ENCODE measurements around the gene SLC8A1.

SLC8A1 gene

GRCh38 chr2:40220177-40220925 lies 231.5 kb downstream of the SLC8A1 start:
- no peak for DNase-seq

- DNase-seq = no peak
Observed at GRCh38 chr2:40219141-40219540, 232.7 kb downstream of the SLC8A1 start.

- no peak for DNase-seq
Observed at GRCh38 chr2:40218679-40219078, 233.2 kb downstream of the SLC8A1 start.

GRCh38 chr2:40213619-40214018 lies 238.3 kb downstream of the SLC8A1 start:
- DNase-seq = no peak

GRCh38 chr2:40213071-40213470 lies 238.8 kb downstream of the SLC8A1 start:
- DNase-seq = no peak

GRCh38 chr2:40210968-40211353 lies 240.9 kb downstream of the SLC8A1 start:
- no peak for DNase-seq

DNA sequence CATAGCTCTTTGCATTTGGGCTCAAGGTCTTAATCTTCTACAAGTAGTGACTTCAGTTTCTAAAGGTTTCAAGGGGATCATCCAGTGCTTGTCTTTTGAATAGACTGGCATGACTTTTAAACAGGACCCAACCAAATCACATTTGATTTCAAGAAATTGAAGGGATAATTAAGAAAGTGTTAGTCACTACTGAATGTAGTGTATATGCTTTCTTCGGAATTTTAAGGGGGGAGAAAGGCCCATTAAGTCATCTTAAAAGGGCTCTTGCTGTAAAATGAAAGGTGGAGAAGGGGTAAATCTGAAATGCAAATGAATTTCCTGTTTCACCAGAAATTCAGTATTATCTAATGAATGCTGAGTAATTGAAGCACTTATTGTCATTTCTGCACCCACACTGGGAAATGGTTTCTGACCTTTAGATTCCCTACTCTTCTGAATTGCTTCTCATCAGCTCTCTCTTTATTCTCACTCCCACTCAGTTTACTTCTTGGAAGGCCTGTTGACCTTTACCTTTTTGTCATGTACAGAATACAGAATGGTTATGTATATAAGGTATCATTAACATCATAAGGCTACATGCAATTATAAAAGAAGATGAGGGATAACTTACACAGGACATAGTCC lies 241.4 kb downstream of the SLC8A1 start:
- no peak for DNase-seq

GRCh38 chr2:40209761-40210160 lies 242.1 kb downstream of the SLC8A1 start:
- DNase-seq = no peak

- no peak for DNase-seq
Observed at GRCh38 chr2:40208463-40208862, 243.4 kb downstream of the SLC8A1 start.

GRCh38 chr2:40204268-40204667 lies 247.6 kb downstream of the SLC8A1 start:
- DNase-seq = no peak

GRCh38 chr2:40202798-40203400 lies 249.0 kb downstream of the SLC8A1 start:
- DNase-seq = no peak

DNA sequence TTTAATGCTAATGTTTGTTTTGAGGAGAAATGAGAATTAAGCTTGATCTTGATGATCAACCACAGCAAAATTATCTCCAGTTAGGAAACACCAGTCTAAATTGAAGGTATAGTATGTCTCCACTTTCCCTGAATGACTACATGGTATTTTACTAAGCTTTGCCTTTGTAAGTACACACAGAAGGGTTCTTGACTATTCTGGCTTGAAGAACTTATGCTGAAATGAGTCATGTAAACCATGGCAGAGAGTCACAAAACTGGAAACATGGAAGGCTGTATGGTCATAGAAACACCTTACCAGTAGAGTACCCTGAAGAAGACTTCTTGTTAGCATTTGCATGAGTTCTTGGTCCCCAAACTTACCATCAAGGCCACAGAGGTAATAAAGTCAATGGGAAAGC lies 250.5 kb downstream of the SLC8A1 start:
- DNase-seq = no peak

- DNase-seq = no peak
Observed at GRCh38 chr2:40200366-40200915, 251.4 kb downstream of the SLC8A1 start.

DNA sequence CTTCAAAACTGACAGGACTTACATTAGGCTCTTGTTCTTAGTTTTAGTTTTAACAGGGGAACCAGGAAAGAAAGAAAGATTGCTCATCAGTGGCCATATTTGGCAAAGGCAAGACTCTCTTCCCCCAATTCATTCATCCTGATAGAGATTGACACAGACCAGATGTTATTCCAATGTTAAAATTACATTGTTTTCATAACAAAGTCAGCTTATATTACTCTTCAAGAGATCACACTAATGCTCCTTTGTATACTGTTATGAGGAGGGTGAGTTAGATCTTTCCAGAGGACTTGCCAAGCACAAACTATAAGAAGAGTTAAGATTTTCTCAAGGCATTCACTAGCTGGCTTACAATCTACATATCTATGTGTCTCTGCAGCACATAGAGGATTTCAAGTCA lies 252.1 kb downstream of the SLC8A1 start:
- DNase-seq = no peak

GRCh38 chr2:40197121-40197520 lies 254.8 kb downstream of the SLC8A1 start:
- DNase-seq = no peak

DNA sequence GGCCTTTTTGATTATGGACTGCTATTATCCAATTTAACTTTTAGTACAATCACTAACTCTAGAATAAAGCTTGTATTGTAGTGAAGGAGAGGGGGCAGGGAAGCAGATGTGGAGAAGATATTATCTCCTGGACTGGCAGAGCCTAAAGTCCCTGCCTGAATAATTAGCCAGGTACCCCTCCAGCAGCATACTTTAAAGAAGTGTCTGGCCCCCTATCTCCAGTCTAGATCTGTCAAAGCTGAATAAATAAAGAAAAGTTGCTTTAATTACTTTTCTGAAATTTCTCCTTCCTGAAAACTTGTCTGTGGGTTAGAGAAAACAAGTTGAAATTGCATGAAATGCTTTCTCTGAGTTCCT lies 258.2 kb downstream of the SLC8A1 start:
- no peak for DNase-seq

GRCh38 chr2:40192864-40193669 lies 258.8 kb downstream of the SLC8A1 start:
- no peak for DNase-seq

DNA sequence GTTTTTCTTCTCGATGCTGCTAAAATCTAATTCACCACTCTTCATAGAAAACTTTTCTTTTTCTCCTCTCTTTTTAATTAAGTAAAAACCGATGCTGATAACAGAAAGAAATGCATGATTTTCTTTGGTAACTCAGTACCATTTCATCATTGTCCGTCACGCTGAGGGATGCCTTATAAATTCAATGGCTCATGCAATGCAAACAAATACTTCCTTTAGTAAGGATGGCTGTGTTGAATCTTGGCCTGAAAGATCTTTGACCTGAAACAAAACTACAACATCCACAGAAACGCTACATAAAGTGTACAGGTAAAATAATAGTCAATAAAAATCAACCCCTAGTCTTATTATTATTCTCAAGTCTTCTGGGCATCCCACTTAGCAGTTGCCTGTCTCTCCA lies 261.4 kb downstream of the SLC8A1 start:
- DNase-seq = no peak

DNA sequence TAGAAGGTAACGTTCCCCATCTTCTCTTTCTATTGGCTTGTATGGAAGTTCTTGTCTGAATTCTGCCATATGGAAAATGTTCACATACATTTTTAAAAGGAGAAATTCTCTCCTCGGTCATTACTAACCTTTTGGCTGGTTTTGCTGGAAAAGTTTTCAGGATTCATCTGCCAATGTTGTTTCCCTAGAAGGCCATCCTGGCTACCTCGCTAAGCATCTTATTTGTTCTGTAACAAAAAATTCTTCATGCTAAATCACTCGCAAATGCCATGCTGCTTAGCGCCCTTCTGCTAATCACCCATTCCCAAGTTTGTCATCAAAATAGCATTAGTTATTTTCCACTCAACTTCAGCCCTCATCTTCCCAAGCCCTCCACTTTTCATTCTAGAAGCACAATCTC lies 262.0 kb downstream of the SLC8A1 start:
- no peak for DNase-seq

DNA sequence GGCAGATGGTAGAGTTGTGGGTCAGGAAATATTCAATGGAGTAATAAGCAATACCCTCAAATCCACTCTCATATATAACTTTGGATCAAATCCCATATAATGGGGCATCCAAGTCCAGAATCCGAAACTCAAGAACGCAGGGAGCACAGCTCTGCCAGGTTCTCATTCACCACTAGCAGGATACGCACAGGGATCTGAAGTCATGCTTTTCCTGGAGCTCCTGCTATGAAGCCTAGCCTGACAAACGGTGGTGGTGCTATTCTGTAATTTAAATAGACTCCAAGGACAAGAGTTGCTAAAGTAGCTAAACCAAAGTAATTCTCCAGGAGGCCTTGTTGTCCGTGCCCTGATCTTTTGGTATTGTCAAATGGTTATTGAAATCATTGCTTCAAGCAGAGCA lies 264.8 kb downstream of the SLC8A1 start:
- no peak for DNase-seq

DNA sequence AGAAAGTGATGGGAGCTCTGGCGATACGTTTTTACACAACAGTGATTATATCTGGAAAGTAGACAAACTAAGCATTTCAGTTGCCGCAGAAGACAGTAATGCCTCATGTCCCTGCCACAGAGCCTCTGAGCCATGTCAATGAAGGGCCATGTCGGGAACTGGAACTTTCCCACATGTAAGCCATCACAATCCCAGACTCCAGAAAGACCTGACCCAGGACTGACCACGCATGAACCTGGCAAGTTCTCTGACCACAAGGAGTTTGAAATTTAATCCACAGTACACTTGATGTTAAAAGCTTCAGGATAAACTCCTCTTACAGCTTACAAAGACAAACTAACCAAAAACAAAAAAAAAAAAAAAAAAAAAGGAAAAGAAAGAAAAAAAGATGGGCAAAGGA lies 267.3 kb downstream of the SLC8A1 start:
- no peak for DNase-seq

DNA sequence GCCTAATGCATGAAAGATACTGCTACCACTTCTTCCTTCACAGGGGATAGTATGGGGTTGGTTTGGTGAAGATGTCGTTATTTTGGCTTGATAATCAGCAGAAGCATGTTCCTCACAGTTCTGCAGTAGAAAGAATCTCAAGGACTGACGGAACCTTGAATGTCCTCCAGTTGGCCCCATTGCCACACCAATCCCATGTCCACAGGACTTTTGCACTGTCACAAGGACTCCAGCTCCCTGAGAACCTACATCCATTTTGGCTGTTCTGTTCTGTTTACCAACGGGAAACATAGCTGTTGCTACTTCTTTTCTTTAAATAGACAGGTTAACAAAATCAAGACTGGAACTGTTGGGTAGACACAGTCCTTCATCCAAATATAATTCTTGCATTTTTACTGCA lies 270.0 kb downstream of the SLC8A1 start:
- DNase-seq = no peak

DNA sequence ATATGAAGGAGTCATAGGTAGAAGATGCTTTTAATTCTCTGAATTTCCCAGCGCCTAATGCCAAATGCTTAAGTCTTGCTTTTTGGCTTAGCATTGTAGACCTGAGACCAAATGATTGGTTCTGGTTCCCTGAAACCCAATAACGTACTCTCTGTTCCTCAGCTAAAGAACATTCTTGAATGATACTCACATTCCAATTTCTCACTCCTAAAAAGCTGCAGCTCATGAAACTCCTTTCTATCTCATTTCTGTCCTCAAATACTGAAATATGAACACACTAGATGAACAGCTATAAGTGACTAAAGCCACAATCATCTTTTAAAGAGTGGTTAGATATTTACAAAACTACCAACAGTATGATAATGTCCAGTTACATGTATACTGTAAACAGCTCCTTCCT lies 272.1 kb downstream of the SLC8A1 start:
- DNase-seq = no peak

Data from stimulated activated CD4-positive, alpha-beta T cell treated with anti-CD3 and anti-CD28 coated beads, Interleukin-2, amount 100 ng/mL, for 24 hours (primary cell).